Stomach smooth muscle (tissue), 2 donors: ENCODE measurements around the gene ITGA4.

Source experiments
- H3K27ac ChIP-seq: one replicate; pipeline ENCODE4 v1.7.0; 2013; ENCODE audit warnings: mild to moderate bottlenecking, low read length, inconsistent platforms
- H3K27me3 ChIP-seq, 2 donors: one replicate each; pipeline ENCODE4 v1.7.0; 2013; ENCODE audit warnings: low read length in 2 of 2; ENCODE audit not compliant: insufficient read depth in 2 of 2, control insufficient read depth in 1 of 2
- H3K36me3 ChIP-seq, 2 donors: one replicate each; pipeline ENCODE4 v1.7.0; 2013; ENCODE audit warnings: low read length in 2 of 2; ENCODE audit not compliant: control insufficient read depth in 2 of 2, insufficient read depth in 2 of 2
- H3K4me1 ChIP-seq: one replicate; pipeline ENCODE4 v1.7.0; 2013; ENCODE audit warnings: low read length; ENCODE audit not compliant: control insufficient read depth, insufficient read depth
- H3K4me3 ChIP-seq, 2 donors: one replicate each; pipeline ENCODE4 v1.7.0; 2013; ENCODE audit warnings: low read length in 2 of 2
- H3K9ac ChIP-seq, 2 donors: one replicate each; pipeline ENCODE4 v1.7.0; 2013; ENCODE audit warnings: low read length in 2 of 2, mild to moderate bottlenecking in 1 of 2
- H3K9me3 ChIP-seq, 2 donors: one replicate each; pipeline ENCODE4 v1.7.0; 2013; ENCODE audit warnings: low read length in 2 of 2; ENCODE audit not compliant: control insufficient read depth in 2 of 2
- donor health status: healthy.
- donor health status: Pancreatic carcinoma.

The ITGA4 gene

GRCh38 chr2:181517685-181518301 lies 60.6 kb downstream of the ITGA4 start:
- H3K9ac ChIP-seq: no peak overlapping the region
- no peaks in the 10 kb centered on the region for H3K4me1 ChIP-seq
- H3K4me3 ChIP-seq: no peak overlapping the region
- no peaks in the 10 kb centered on the region for H3K36me3 ChIP-seq
- H3K9me3 ChIP-seq: no peaks in the 10 kb centered on the region
- H3K27me3 ChIP-seq: no peaks in the 10 kb centered on the region
- no peak overlapping the region for H3K27ac ChIP-seq

DNA sequence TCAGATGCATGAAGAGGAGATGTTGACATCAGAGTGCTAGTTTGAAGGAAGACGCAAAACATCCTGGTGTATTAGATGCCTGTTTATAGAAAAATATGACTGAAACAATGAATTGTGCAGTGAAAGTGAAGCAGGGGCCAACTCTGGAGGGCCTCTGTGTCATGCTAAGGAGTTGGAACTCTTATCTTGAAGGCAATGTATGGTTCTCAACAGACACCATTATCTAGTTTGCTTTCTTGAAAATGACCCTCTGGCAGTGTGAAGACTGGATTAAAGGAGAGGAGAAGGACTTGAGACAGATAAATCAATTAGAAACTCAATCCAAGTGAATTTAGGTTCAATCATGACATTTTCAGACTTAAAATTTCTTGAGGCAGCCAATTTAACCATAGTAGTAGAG lies 63.1 kb downstream of the ITGA4 start:
- Histone ChIP-seq H3K4me3 (no peak overlapping the region), H3K9ac (no peak overlapping the region), H3K9me3 (no peaks in the 10 kb centered on the region), H3K36me3 (no peaks in the 10 kb centered on the region), H3K27ac (no peak overlapping the region), H3K27me3 (no peaks in the 10 kb centered on the region), H3K4me1 (no peaks in the 10 kb centered on the region)

DNA sequence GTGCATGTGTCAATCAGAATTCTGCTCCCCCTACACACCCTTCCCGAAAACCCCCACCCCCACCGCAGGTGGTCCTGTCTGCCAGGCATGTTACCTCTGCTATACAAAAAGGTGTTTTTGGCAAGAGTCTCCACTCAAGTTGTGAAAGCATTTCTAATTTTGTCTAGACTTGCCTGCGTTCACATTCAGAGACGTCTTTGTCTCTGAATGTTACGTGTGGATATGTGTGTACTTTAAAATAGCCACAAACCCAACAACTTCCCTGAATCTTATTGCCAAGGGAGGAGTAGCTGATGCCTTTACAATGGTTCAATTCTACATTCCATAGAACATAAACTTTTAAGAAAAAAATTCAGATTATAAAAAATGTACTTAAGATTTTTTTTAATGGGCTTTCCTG lies 66.6 kb downstream of the ITGA4 start:
- Histone ChIP-seq H3K9ac (no peak overlapping the region), H3K36me3 (no peaks in the 10 kb centered on the region)

DNA sequence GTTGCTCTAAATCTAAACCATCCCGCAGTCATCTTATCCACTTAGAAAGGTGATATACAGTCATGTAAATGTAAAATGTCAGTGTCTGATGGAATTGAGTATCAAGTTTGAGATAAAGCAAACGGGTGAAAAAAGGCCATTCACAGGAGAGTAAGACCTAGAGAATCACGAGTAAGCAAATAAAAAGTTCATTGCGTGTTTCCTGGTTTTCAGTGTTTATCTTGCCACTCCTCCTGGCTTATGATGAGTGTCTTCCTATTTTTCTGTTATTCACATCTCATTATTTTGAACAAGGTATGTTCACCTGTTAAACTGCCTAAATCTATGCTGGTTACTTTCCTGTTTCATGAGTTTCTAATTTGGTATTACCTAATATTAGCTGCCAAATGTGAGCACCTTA lies 68.8 kb downstream of the ITGA4 start:
- Histone ChIP-seq H3K36me3 (no peaks in the 10 kb centered on the region), H3K4me1 (no peaks in the 10 kb centered on the region), H3K27ac (no peak overlapping the region), H3K27me3 (no peaks in the 10 kb centered on the region), H3K4me3 (no peak overlapping the region), H3K9me3 (no peaks in the 10 kb centered on the region), H3K9ac (no peak overlapping the region)

More for the DNA sequence above, 66.6 kb downstream of the ITGA4 start:
- Histone ChIP-seq H3K9me3 (no peaks in the 10 kb centered on the region), H3K27ac (no peak overlapping the region), H3K4me3 (no peak overlapping the region), H3K27me3 (no peaks in the 10 kb centered on the region), H3K4me1 (no peaks in the 10 kb centered on the region)

DNA sequence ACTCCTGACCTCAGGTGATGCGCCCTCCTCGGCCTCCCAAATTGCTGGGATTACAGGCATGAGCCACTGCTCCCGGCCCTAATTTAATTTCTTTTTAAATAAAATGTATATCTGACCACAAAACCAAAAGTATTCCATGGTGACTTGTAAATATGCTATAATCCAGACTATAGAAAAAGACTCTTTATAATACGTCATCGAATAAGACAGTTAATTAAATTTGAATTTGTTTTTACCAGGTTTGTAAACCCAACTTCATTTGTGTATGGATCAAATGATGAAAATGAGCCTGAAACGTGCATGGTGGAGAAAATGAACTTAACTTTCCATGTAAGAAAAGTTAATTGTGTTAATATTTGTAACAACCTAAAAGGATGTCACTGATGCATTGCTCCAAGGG lies 69.9 kb downstream of the ITGA4 start:
- H3K27me3 ChIP-seq: no peaks in the 10 kb centered on the region
- no peaks in the 10 kb centered on the region for H3K9me3 ChIP-seq
- no peak overlapping the region for H3K9ac ChIP-seq
- no peak overlapping the region for H3K4me3 ChIP-seq
- no peak overlapping the region for H3K27ac ChIP-seq
- H3K36me3 ChIP-seq: no peaks in the 10 kb centered on the region
- no peaks in the 10 kb centered on the region for H3K4me1 ChIP-seq

GRCh38 chr2:181528441-181528840 lies 71.3 kb downstream of the ITGA4 start:
- Histone ChIP-seq H3K36me3 (no peaks in the 10 kb centered on the region), H3K9me3 (no peaks in the 10 kb centered on the region), H3K27me3 (no peaks in the 10 kb centered on the region), H3K4me1 (no peaks in the 10 kb centered on the region), H3K4me3 (no peak overlapping the region), H3K27ac (no peak overlapping the region), H3K9ac (no peak overlapping the region)

DNA sequence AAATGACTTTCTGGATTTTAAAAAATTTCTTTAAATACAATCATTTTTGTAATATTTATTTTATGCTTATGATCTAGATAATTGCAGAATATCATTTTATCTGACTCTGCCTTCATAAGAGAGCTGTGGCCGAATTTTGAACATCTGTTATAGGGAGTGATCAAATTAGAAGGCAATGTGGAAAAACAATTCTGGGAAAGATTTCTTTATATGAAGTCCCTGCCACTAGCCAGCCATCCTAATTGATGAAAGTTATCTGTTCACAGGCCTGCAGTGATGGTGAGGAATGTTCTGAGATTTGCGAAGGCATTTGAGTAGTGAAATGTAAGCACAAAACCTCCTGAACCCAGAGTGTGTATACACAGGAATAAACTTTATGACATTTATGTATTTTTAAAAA lies 79.5 kb downstream of the ITGA4 start:
- Histone ChIP-seq H3K9me3 (no peaks in the 10 kb centered on the region), H3K4me1 (no peaks in the 10 kb centered on the region), H3K27me3 (no peaks in the 10 kb centered on the region), H3K9ac (no peak overlapping the region), H3K4me3 (no peak overlapping the region), H3K27ac (no peak overlapping the region), H3K36me3 (no peaks in the 10 kb centered on the region)

- Histone ChIP-seq H3K4me1 (no peaks in the 10 kb centered on the region), H3K4me3 (no peak overlapping the region), H3K27me3 (no peaks in the 10 kb centered on the region), H3K9me3 (no peaks in the 10 kb centered on the region), H3K9ac (no peak overlapping the region), H3K27ac (no peak overlapping the region), H3K36me3 (no peaks in the 10 kb centered on the region)
Observed at GRCh38 chr2:181540421-181540820, 83.2 kb downstream of the ITGA4 start.

- Histone ChIP-seq H3K4me1 (no peaks in the 10 kb centered on the region), H3K27ac (no peak overlapping the region), H3K4me3 (no peak overlapping the region), H3K27me3 (no peaks in the 10 kb centered on the region), H3K9me3 (no peaks in the 10 kb centered on the region), H3K9ac (no peak overlapping the region), H3K36me3 (no peaks in the 10 kb centered on the region)
Observed at GRCh38 chr2:181542170-181542569, 85.0 kb downstream of the ITGA4 start.

DNA sequence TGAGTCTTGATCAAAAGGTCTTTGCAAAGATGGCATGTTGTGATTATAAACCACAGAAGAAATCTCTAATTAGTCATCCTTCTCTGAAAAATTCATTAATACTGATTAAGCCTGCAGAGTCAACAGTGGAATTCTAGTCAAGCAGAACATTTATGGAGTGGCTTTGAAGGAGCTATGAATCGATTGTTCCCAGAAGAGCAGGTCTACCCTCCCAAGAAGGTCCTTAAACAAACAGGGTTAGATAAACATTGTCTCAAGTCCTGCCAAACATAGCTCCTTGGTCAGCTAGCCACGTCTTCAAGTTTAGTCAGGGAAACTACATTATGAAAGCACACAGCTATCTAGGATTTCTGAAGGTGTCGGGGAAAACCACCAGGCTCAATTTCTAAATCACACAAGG lies 88.9 kb downstream of the ITGA4 start:
- no peak overlapping the region for H3K9ac ChIP-seq
- H3K36me3 ChIP-seq: no peaks in the 10 kb centered on the region
- H3K4me3 ChIP-seq: no peak overlapping the region
- no peaks in the 10 kb centered on the region for H3K27me3 ChIP-seq
- no peak overlapping the region for H3K27ac ChIP-seq
- no peaks in the 10 kb centered on the region for H3K9me3 ChIP-seq
- H3K4me1 ChIP-seq: no peaks in the 10 kb centered on the region

- Histone ChIP-seq H3K36me3 (no peaks in the 10 kb centered on the region), H3K27me3 (no peaks in the 10 kb centered on the region), H3K27ac (no peak overlapping the region), H3K4me3 (no peak overlapping the region), H3K9me3 (no peaks in the 10 kb centered on the region), H3K9ac (no peak overlapping the region), H3K4me1 (no peaks in the 10 kb centered on the region)
Observed at GRCh38 chr2:181552808-181553207, 95.6 kb downstream of the ITGA4 start.
